HG03558 (cell line): ENCODE measurements around the gene IL1B.
A peak's percentile ranks its signal among the peaks of the same experiment; 100 is the strongest.

Experiments
- ATAC-seq: cut with Tn5 transposase; IDR thresholded peaks from one replicate; pipeline ENCODE4 v1.9.1; 2021; ENCODE audit warnings: moderate number of reproducible peaks; ENCODE audit not compliant: unreplicated experiment; ENCODE audit errors: extremely low read depth

Gene IL1B

GRCh38 chr2:112836695-112837117 is at the start of gene IL1B:
Gene IL1B, minus strand, starts transcription at chr2:112836779. Its CDS starts 550 bp downstream, at chr2:112836229.
- no peak for ATAC-seq

- no peak for ATAC-seq
Observed at GRCh38 chr2:112886291-112886690, 49.7 kb upstream of the IL1B start.

GRCh38 chr2:112885506-112885902 is 48.9 kb upstream of the IL1B start:
- no peak for ATAC-seq

GRCh38 chr2:112884869-112885505 is 48.4 kb upstream of the IL1B start:
- peak; percentile 38 for ATAC-seq

- ATAC-seq: no peak
Observed at GRCh38 chr2:112883669-112884068, 47.1 kb upstream of the IL1B start.

- ATAC-seq: no peak
Observed at GRCh38 chr2:112881217-112881985, 44.8 kb upstream of the IL1B start.

GRCh38 chr2:112880696-112881095 is 44.1 kb upstream of the IL1B start:
- ATAC-seq: no peak

- ATAC-seq: no peak
Observed at GRCh38 chr2:112880091-112880531, 43.5 kb upstream of the IL1B start.

- no peak for ATAC-seq
Observed at GRCh38 chr2:112879491-112880041, 43.0 kb upstream of the IL1B start.

- ATAC-seq: no peak
Observed at GRCh38 chr2:112877423-112877822, 40.8 kb upstream of the IL1B start.

- ATAC-seq: no peak
Observed at GRCh38 chr2:112876971-112877361, 40.4 kb upstream of the IL1B start.

GRCh38 chr2:112876257-112876970 is 39.8 kb upstream of the IL1B start:
- ATAC-seq: no peak

- ATAC-seq: no peak
Observed at GRCh38 chr2:112870841-112871835, 34.6 kb upstream of the IL1B start.

GRCh38 chr2:112869258-112869842 is 32.8 kb upstream of the IL1B start:
- ATAC-seq: no peak

GRCh38 chr2:112867701-112868631 is 31.4 kb upstream of the IL1B start:
- no peak for ATAC-seq

- ATAC-seq: no peak
Observed at GRCh38 chr2:112866128-112866835, 29.7 kb upstream of the IL1B start.

GRCh38 chr2:112864072-112864471 is 27.5 kb upstream of the IL1B start:
- no peak for ATAC-seq
